GM12801 (cell line): Measurements from ENCODE around the gene OR2T2.
"Not testable (repeated sequence)": the region's sequence is repeated elsewhere in the genome, so short reads cannot be mapped to it uniquely, and the experiment has no call there.

Experiments used
- TF ChIP-seq, protein P1 (sequence below): IDR thresholded peaks from one replicate; pipeline ENCODE4 v1.5.1; 2011; ENCODE audit warnings: control low read depth; ENCODE audit not compliant: insufficient read length; ENCODE audit errors: extremely low read depth

OR2T2 gene

DNA sequence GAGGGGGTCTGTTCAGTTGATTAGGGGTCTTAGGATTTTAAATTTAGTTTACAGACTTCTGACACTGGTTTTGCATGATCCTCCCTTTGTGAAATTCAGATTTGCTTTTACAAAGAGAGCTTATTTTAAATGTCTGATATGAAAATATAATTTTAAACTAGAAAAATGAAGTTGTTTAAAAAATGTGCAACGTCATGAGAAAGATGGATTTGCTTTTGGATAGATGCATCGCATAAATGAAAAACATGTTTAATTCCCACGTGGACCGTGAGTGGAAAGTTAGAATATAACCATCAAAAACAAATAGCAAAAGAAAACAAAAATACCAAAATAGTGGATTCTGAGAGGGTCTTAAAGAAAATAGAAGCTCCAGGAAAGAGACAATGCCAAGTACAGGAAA is 25.7 kb downstream of the OR2T2 start:
- TF ChIP-seq, protein P1, sequence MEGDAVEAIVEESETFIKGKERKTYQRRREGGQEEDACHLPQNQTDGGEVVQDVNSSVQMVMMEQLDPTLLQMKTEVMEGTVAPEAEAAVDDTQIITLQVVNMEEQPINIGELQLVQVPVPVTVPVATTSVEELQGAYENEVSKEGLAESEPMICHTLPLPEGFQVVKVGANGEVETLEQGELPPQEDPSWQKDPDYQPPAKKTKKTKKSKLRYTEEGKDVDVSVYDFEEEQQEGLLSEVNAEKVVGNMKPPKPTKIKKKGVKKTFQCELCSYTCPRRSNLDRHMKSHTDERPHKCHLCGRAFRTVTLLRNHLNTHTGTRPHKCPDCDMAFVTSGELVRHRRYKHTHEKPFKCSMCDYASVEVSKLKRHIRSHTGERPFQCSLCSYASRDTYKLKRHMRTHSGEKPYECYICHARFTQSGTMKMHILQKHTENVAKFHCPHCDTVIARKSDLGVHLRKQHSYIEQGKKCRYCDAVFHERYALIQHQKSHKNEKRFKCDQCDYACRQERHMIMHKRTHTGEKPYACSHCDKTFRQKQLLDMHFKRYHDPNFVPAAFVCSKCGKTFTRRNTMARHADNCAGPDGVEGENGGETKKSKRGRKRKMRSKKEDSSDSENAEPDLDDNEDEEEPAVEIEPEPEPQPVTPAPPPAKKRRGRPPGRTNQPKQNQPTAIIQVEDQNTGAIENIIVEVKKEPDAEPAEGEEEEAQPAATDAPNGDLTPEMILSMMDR = no peak

DNA sequence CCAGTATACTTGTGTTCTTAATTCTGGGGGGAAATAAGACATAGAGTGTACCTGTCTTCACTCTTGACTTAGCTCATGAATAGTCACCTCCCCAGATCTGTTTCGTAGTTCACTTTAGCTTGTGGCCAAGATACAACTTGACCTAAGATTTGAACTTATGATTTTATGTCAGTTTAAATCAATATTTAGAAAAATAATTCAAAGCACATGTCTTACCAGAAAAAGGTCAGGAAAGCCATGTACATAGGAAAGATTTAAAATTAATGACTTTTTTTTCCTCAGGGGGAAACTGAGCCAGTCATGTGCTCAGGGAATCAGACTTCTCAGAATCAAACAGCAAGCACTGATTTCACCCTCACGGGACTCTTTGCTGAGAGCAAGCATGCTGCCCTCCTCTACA is 27.6 kb downstream of the OR2T2 start, which contains the start of gene OR2T3:
Gene OR2T3 (plus strand): TSS at position 301 of the 400 bp plus-strand sequence. CDS start 0 bp downstream, at position 301.
- TF ChIP-seq, protein P1 = not testable (repeated sequence)

DNA sequence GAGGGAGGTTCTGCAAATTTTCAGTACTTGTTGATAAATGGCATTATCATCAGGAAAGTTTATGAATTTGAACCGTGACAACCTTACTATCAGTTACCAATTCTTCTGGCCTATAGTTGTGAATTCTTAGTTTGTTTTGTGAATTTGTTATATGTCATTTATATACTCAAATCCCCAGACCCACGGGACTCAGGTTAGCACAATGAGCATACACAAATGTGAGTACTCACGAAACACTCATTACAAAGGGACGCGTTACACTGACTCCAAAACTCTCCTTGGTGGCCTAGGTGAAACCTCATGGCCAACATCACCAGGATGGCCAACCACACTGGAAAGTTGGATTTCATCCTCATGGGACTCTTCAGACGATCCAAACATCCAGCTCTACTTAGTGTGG is 42.9 kb downstream of the OR2T2 start, which contains the start of gene OR2T5:
Gene OR2T5 (plus strand): TSS at position 301 of the 400 bp plus-strand sequence. CDS start 0 bp downstream, at position 301.
- TF ChIP-seq, protein P1 = not testable (repeated sequence)
